HG03457 (cell line): Measurements from ENCODE around the gene FANCB.

Experiments
- ATAC-seq: cut with Tn5 transposase; IDR thresholded peaks from one replicate; pipeline ENCODE4 v1.9.1; 2021; ENCODE audit warnings: moderate number of reproducible peaks; ENCODE audit not compliant: unreplicated experiment

FANCB gene

GRCh38 chrX:14872851-14873675, at the start of gene FANCB, which contains the start of gene MOSPD2:
Gene FANCB, minus strand, starts transcription at chrX:14873069. Its CDS starts 7,559 bp downstream, at chrX:14865510.
Gene MOSPD2, plus strand, starts transcription at chrX:14873421. Its CDS starts 108 bp downstream, at chrX:14873529.
- peak; percentile 95 for ATAC-seq

GRCh38 chrX:14922437-14922836, 49.6 kb upstream of the FANCB start:
- ATAC-seq, result no peak

GRCh38 chrX:14920196-14920595, 47.3 kb upstream of the FANCB start:
- ATAC-seq, result no peak

GRCh38 chrX:14919407-14919806, 46.5 kb upstream of the FANCB start:
- no peak for ATAC-seq

- ATAC-seq, result no peak
Observed at GRCh38 chrX:14916017-14916674, 43.3 kb upstream of the FANCB start.

- no peak for ATAC-seq
Observed at GRCh38 chrX:14915596-14915995, 42.7 kb upstream of the FANCB start.

GRCh38 chrX:14913241-14913640, 40.4 kb upstream of the FANCB start:
- ATAC-seq, result no peak

GRCh38 chrX:14903891-14904290, 31.0 kb upstream of the FANCB start:
- no peak for ATAC-seq

- no peak for ATAC-seq
Observed at GRCh38 chrX:14902537-14902936, 29.7 kb upstream of the FANCB start.

- ATAC-seq, result peak; percentile 74
Observed at GRCh38 chrX:14899607-14900006, 26.7 kb upstream of the FANCB start.

GRCh38 chrX:14897042-14897441, 24.2 kb upstream of the FANCB start:
- ATAC-seq, result no peak

- no peak for ATAC-seq
Observed at GRCh38 chrX:14896273-14896672, 23.4 kb upstream of the FANCB start.

- no peak for ATAC-seq
Observed at GRCh38 chrX:14886252-14886651, 13.4 kb upstream of the FANCB start.

GRCh38 chrX:14884714-14885113, 11.8 kb upstream of the FANCB start:
- ATAC-seq, result no peak

- no peak for ATAC-seq
Observed at GRCh38 chrX:14883826-14884225, 11.0 kb upstream of the FANCB start.

- no peak for ATAC-seq
Observed at GRCh38 chrX:14875624-14876023, 2.8 kb upstream of the FANCB start.

GRCh38 chrX:14873676-14874049, 794 bp upstream of the FANCB start:
- no peak for ATAC-seq

GRCh38 chrX:14872355-14872754, 514 bp downstream of the FANCB start:
- no peak for ATAC-seq

GRCh38 chrX:14871767-14872166, 1.1 kb downstream of the FANCB start:
- no peak for ATAC-seq

- ATAC-seq, result no peak
Observed at GRCh38 chrX:14865201-14865600, 7.7 kb downstream of the FANCB start.

GRCh38 chrX:14864631-14865030, 8.2 kb downstream of the FANCB start:
- no peak for ATAC-seq

GRCh38 chrX:14851526-14851925, 21.3 kb downstream of the FANCB start:
- ATAC-seq, result no peak
